ENCODE data around the gene CTNNBIP1.

Gene CTNNBIP1

GRCh38 chr1:9916452-9916851, 6.4 kb upstream of the CTNNBIP1 start (continued):
- no peak for TF ChIP-seq ZNF704 (tag by site-specific recombination; IDR thresholded peaks at IDR 0.05)
- no peak for TF ChIP-seq ZBTB17 (tag by site-specific recombination; IDR thresholded peaks at IDR 0.05)
- TF ChIP-seq ZBTB44 (tag by site-specific recombination; IDR thresholded peaks at IDR 0.05), result no peak
- peak; percentile 49 for TF ChIP-seq ZIC2 (tag by site-specific recombination; IDR thresholded peaks at IDR 0.05)
- TF ChIP-seq TSHZ1 (tag by site-specific recombination; IDR thresholded peaks at IDR 0.05; ENCODE audit: borderline replicate concordance), result no peak
- TF ChIP-seq, protein P1, sequence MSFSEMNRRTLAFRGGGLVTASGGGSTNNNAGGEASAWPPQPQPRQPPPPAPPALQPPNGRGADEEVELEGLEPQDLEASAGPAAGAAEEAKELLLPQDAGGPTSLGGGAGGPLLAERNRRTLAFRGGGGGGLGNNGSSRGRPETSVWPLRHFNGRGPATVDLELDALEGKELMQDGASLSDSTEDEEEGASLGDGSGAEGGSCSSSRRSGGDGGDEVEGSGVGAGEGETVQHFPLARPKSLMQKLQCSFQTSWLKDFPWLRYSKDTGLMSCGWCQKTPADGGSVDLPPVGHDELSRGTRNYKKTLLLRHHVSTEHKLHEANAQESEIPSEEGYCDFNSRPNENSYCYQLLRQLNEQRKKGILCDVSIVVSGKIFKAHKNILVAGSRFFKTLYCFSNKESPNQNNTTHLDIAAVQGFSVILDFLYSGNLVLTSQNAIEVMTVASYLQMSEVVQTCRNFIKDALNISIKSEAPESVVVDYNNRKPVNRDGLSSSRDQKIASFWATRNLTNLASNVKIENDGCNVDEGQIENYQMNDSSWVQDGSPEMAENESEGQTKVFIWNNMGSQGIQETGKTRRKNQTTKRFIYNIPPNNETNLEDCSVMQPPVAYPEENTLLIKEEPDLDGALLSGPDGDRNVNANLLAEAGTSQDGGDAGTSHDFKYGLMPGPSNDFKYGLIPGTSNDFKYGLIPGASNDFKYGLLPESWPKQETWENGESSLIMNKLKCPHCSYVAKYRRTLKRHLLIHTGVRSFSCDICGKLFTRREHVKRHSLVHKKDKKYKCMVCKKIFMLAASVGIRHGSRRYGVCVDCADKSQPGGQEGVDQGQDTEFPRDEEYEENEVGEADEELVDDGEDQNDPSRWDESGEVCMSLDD (tag by site-specific recombination; IDR thresholded peaks at IDR 0.05), result no peak

DNA sequence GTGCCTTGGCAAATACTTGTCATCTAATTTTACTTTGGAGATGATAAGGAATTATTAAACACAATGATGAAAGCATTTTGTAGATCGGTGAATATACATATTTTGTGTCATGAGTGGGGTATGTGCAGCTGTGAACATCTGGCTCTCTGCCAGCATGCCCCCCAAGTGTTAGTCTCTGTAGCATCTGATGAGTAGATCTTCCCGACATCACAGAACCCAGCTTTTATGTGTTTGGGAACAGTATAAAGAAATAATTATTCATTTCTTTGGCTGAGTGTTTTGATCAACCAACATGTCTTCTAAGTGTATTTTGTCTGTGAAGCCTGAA, 4.5 kb upstream of the CTNNBIP1 start:
- CTCF ChIA-PET, result interaction anchor here (0.6 to 4.4 kb wide), 8 partner anchors 10 to 1415 kb away, joined by 3 to 24 read pairs (median 4); no protein-coding TSS in a partner anchor
- TF ChIP-seq ZNF548 (tag by site-specific recombination; IDR thresholded peaks at IDR 0.05), result no peak
- peak; percentile 91 for TF ChIP-seq ZNF707 (tag by site-specific recombination; IDR thresholded peaks at IDR 0.05)
- no peaks in the 10 kb centered on the region for H3K9me3 ChIP-seq (ENCODE audit: control insufficient read depth, insufficient read depth, low read depth, low read length)
- H3K4me1 ChIP-seq (ENCODE audit: control insufficient read depth, insufficient read depth, low read length), result peaks cover 3% of the 10 kb centered on the region; the same call in 1 of the 2 replicates
- POLR2A ChIA-PET, result interaction anchor here (1.1 to 1.5 kb wide), 2 partner anchors 10 to 23 kb away, joined by 3 to 4 read pairs; no protein-coding TSS in a partner anchor
- no peaks in the 10 kb centered on the region for H3K36me3 ChIP-seq (ENCODE audit: control insufficient read depth in 2 of 2, insufficient read depth in 1 of 2, low read length in 2 of 2)
- H3K27ac ChIP-seq (ENCODE audit: extremely low read depth, low read depth, low read length), result no peak overlapping the region
- no peak overlapping the region for H3K4me3 ChIP-seq (ENCODE audit: low read depth, low read length)

DNA sequence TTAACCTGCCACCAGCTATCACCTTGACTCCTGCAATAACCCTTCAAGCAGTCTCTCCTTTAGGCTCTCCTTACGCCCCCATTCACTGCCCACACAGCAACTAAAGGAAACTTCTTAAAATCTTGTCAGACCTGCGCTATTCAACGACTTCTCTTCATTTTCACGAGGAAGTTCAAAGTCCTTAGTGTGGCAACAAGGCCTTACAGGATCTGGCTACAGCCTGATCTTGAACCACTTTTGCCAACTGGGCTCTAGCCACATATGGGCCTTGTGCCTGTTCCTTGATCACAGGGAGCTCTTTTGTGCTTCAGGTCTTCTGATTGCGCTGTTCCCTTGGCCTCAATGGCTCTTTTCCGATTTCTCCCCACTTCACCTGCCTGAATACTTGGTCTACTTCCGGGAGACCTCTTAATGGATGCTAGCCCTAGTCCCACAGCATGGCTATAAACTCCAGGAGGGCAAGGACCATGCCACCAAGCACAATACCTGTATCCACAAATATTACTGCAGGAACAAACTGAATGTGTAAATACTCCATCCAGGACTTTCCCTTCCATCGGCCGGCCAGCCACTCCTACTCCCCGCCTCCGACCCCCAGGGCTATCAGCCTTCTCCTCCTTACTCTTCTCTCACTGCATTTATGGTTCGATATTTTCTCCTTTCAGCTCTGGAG, 2.3 kb upstream of the CTNNBIP1 start:
- H3K36me3 ChIP-seq (ENCODE audit: control insufficient read depth in 2 of 2, insufficient read depth in 1 of 2, low read length in 2 of 2), result no peaks in the 10 kb centered on the region
- H3K27ac ChIP-seq (ENCODE audit: extremely low read depth, low read depth, low read length), result no peak overlapping the region
- H3K9me3 ChIP-seq (ENCODE audit: control insufficient read depth, insufficient read depth, low read depth, low read length), result no peaks in the 10 kb centered on the region
- POLR2A ChIA-PET, result no interaction called here
- peak; percentile 30 for TF ChIP-seq EGR2 (tag by site-specific recombination; IDR thresholded peaks at IDR 0.05; ENCODE audit: low read depth)
- 0 out of 2 replicates have a peak, but pooled peaks have one; percentile 12 for TF ChIP-seq ZFHX2 (tag by site-specific recombination; conservative IDR thresholded peaks at IDR 0.05)
- TF ChIP-seq ZNF37A (tag by site-specific recombination; IDR thresholded peaks at IDR 0.05), result no peak
- CTCF ChIA-PET, result interaction anchor here (0.6 kb wide), 1 partner anchor 192 kb away, joined by 3 read pairs; no protein-coding TSS in a partner anchor
- H3K4me1 ChIP-seq (ENCODE audit: control insufficient read depth, insufficient read depth, low read length), result peaks cover 7% of the 10 kb centered on the region; the same call in 1 of the 2 replicates
- no peak overlapping the region for H3K4me3 ChIP-seq (ENCODE audit: low read depth, low read length)

All from HEK293 (cell line).